Neural cell (in vitro differentiated cells): Measurements from ENCODE around the gene PAN3. TPM values are rescaled to one million over a fixed set of nuclear protein-coding genes. Genes with fewer than 3 reads are reported as not detected.

Experiments used
- H2AFZ ChIP-seq: fragments of 200-600, 300-800 bp; sonication (generic), shearing (Covaris generic); 2 replicates; pipeline ENCODE4 v1.6.0; 2014; ENCODE audit warnings: low read depth, mild to moderate bottlenecking, antibody characterized with exemption, low read length, moderate library complexity
- H3F3A ChIP-seq: fragments of 200-600 bp; shearing (Covaris generic); 2 replicates; pipeline ENCODE4 v1.6.1; 2016; ENCODE audit warnings: mild to moderate bottlenecking, moderate library complexity, mixed read lengths, antibody characterized with exemption, low read length; ENCODE audit not compliant: insufficient read depth, poor library complexity, severe bottlenecking
- H3K27ac ChIP-seq: fragments of 200-600, 300-800 bp; sonication (generic), shearing (Covaris generic); 2 replicates; pipeline ENCODE4 v1.5.1; 2014; ENCODE audit warnings: mild to moderate bottlenecking, low read length, moderate library complexity
- H3K27me3 ChIP-seq: fragments of 300-800, 200-600 bp; sonication (generic), shearing (Covaris generic); 2 replicates; pipeline ENCODE4 v1.6.0; 2014; ENCODE audit warnings: mild to moderate bottlenecking, low read depth, low read length, moderate library complexity; ENCODE audit not compliant: insufficient read depth
- H3K36me3 ChIP-seq: fragments of 300-800, 200-600 bp; sonication (generic), shearing (Covaris generic); 2 replicates; pipeline ENCODE4 v1.5.1; 2014; ENCODE audit warnings: mild to moderate bottlenecking, antibody characterized with exemption, low read length, moderate library complexity; ENCODE audit not compliant: insufficient read depth
- H3K4me2 ChIP-seq: fragments of 300-800, 200-600 bp; sonication (generic), shearing (Covaris generic); 2 replicates; pipeline ENCODE4 v1.6.0; 2014; ENCODE audit warnings: mild to moderate bottlenecking, low read length
- H3K4me3 ChIP-seq: fragments of 300-800, 200-600 bp; sonication (generic), shearing (Covaris generic); 2 replicates; pipeline ENCODE4 v1.5.1; 2014; ENCODE audit warnings: mild to moderate bottlenecking, low read length, moderate library complexity
- H3K79me2 ChIP-seq: fragments of 200-600 bp; shearing (Covaris generic); replicated peaks from 2 replicates; pipeline ENCODE4 v1.6.0; 2014; ENCODE audit warnings: mild to moderate bottlenecking, low read length, moderate library complexity; ENCODE audit not compliant: insufficient read depth
- H3K9ac ChIP-seq: fragments of 300-800, 200-600 bp; sonication (generic), shearing (Covaris generic); 2 replicates; pipeline ENCODE4 v1.6.1; 2016; ENCODE audit warnings: mild to moderate bottlenecking, low read length, mixed read lengths
- H3K9me2 ChIP-seq: fragments of 200-600 bp; shearing (Covaris generic); 2 replicates; pipeline ENCODE4 v1.6.1; 2016; ENCODE audit warnings: mild to moderate bottlenecking, low read length, mixed read lengths; ENCODE audit not compliant: insufficient read depth
- H3K9me3 ChIP-seq: fragments of 200-600, 300-800 bp; sonication (generic), shearing (Covaris generic); 2 replicates; pipeline ENCODE4 v1.6.1; 2016; ENCODE audit warnings: mild to moderate bottlenecking, mixed run types, low read length, moderate library complexity, mixed read lengths
- H4K20me1 ChIP-seq: fragments of 200-600 bp; shearing (Covaris generic); 2 replicates; pipeline ENCODE4 v1.6.1; 2016; ENCODE audit warnings: mild to moderate bottlenecking, mixed run types; ENCODE audit not compliant: insufficient read depth
- EP300 ChIP-seq: fragments of 450-650 bp; conservative IDR thresholded peaks from 2 replicates; pipeline ENCODE4 v1.6.1; 2014; ENCODE audit warnings: antibody characterized with exemption, mild to moderate bottlenecking, moderate library complexity; ENCODE audit not compliant: poor library complexity, severe bottlenecking
- EZH2 ChIP-seq: fragments of 200-600, 300-800 bp; shearing (Covaris generic), sonication (generic); IDR thresholded peaks from 2 replicates; pipeline ENCODE4 v1.6.1; 2014; ENCODE audit warnings: antibody characterized with exemption, low read length, borderline replicate concordance, mild to moderate bottlenecking; ENCODE audit not compliant: insufficient read depth, poor library complexity, severe bottlenecking
- MXI1 ChIP-seq: fragments of 450-650 bp; conservative IDR thresholded peaks from 2 replicates; pipeline ENCODE4 v1.6.1; 2014; ENCODE audit warnings: antibody characterized with exemption, mild to moderate bottlenecking; ENCODE audit not compliant: poor library complexity, severe bottlenecking
- POLR2AphosphoS5 ChIP-seq: IDR thresholded peaks from 2 replicates; pipeline ENCODE4 v1.6.1; 2012
- RAD21 ChIP-seq: fragments of 450-650 bp; conservative IDR thresholded peaks from 2 replicates; pipeline ENCODE4 v1.6.1; 2014; ENCODE audit warnings: antibody characterized with exemption, mild to moderate bottlenecking, moderate library complexity
- REST ChIP-seq: IDR thresholded peaks from 2 replicates; pipeline ENCODE4 v1.6.1; 2012; ENCODE audit warnings: borderline replicate concordance
- SMC3 ChIP-seq: fragments of 450-650 bp; conservative IDR thresholded peaks from 2 replicates; pipeline ENCODE4 v1.6.1; 2014; ENCODE audit warnings: antibody characterized with exemption, mild to moderate bottlenecking, moderate library complexity; ENCODE audit not compliant: poor library complexity
- TAF1 ChIP-seq: IDR thresholded peaks from 2 replicates; pipeline ENCODE4 v1.6.1; 2012; ENCODE audit warnings: low read depth
- polyA plus RNA-seq: library from polyadenylated mRNA; depleted of rRNA; stranded (reverse); fragments of >200 nt; gene quantifications from 2 replicates; pipeline ENCODE4 v1.2.3, GENCODE V29; 2014
- TF ChIP-seq, protein P1 (sequence below): fragments of 450-650 bp; IDR thresholded peaks from 2 replicates; pipeline ENCODE4 v1.5.1; 2014; ENCODE audit warnings: antibody characterized with exemption, mild to moderate bottlenecking, moderate library complexity; ENCODE audit not compliant: poor library complexity, severe bottlenecking

The PAN3 gene
- polyA plus RNA-seq, 1 donor from 2014 or later: 44.0 TPM

- H3K27me3 ChIP-seq: no peaks in the 10 kb centered on the region
Observed at GRCh38 chr13:28320209-28320608, 181.9 kb downstream of the PAN3 start.

GRCh38 chr13:28320884-28321574 is 182.7 kb downstream of the PAN3 start:
- no peak overlapping the region for H3K4me2 ChIP-seq
- no peak overlapping the region for H3K4me3 ChIP-seq
- no peaks in the 10 kb centered on the region for H3K9me2 ChIP-seq
- no peaks in the 10 kb centered on the region for H3K79me2 ChIP-seq
- no peaks in the 10 kb centered on the region for H3K27me3 ChIP-seq
- H2AFZ ChIP-seq: no peak overlapping the region
- no peaks in the 10 kb centered on the region for H3K36me3 ChIP-seq
- H3K9me3 ChIP-seq: no peaks in the 10 kb centered on the region
- H3K9ac ChIP-seq: no peak overlapping the region
- H4K20me1 ChIP-seq: no peaks in the 10 kb centered on the region
- no peak overlapping the region for H3K27ac ChIP-seq
- H3F3A ChIP-seq: no peaks in the 10 kb centered on the region
- TF ChIP-seq RAD21 (no peak), EZH2 (no peak), EP300 (no peak), TAF1 (no peak), REST (no peak), SMC3 (no peak)
- TF ChIP-seq, protein P1, sequence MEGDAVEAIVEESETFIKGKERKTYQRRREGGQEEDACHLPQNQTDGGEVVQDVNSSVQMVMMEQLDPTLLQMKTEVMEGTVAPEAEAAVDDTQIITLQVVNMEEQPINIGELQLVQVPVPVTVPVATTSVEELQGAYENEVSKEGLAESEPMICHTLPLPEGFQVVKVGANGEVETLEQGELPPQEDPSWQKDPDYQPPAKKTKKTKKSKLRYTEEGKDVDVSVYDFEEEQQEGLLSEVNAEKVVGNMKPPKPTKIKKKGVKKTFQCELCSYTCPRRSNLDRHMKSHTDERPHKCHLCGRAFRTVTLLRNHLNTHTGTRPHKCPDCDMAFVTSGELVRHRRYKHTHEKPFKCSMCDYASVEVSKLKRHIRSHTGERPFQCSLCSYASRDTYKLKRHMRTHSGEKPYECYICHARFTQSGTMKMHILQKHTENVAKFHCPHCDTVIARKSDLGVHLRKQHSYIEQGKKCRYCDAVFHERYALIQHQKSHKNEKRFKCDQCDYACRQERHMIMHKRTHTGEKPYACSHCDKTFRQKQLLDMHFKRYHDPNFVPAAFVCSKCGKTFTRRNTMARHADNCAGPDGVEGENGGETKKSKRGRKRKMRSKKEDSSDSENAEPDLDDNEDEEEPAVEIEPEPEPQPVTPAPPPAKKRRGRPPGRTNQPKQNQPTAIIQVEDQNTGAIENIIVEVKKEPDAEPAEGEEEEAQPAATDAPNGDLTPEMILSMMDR: no peak

More at GRCh38 chr13:28320209-28320608, 181.9 kb downstream of the PAN3 start:
- Histone ChIP-seq H3K79me2 (no peaks in the 10 kb centered on the region), H2AFZ (no peak overlapping the region), H3F3A (no peaks in the 10 kb centered on the region), H3K36me3 (no peaks in the 10 kb centered on the region), H3K4me3 (no peak overlapping the region), H3K9ac (no peak overlapping the region), H4K20me1 (no peaks in the 10 kb centered on the region), H3K27ac (no peak overlapping the region), H3K9me2 (no peaks in the 10 kb centered on the region), H3K9me3 (no peaks in the 10 kb centered on the region), H3K4me2 (no peak overlapping the region)
- TF ChIP-seq SMC3 (no peak), RAD21 (no peak), TAF1 (no peak), REST (no peak), POLR2AphosphoS5 (no peak), EP300 (no peak), EZH2 (no peak), MXI1 (no peak)
- TF ChIP-seq, protein P1: no peak
